ENCODE results near the gene SEMA4B. TPM values are rescaled to one million over a fixed set of nuclear protein-coding genes. Genes with fewer than 3 reads are reported as not detected.
A peak's percentile ranks its signal among the peaks of the same experiment; 100 is the strongest.
"Not testable (repeated sequence)": the region's sequence is repeated elsewhere in the genome, so short reads cannot be mapped to it uniquely, and the experiment has no call there.

SEMA4B gene
- total RNA-seq, 1 donor from 2014 or later: 20.7 TPM

DNA sequence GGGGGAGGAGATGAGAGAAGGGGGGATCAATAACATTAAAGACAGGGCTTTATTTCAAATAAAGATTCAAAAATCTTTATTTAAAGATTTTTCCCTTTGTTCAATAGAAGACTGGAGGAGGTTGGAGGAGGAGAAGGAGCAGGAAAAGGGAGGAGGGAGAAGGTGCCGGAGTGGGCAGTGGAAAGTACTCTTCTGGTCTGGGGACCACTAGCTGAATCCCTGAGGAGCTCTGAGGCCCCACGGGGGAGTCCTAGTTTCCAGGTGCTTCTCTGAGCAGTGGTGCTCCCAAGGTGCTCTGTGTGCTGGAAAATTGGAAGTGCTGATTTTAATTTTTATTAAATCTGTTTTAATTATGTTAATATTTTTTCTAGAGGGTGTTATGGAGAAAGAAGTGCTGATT, 19.4 kb upstream of the SEMA4B start:
- DNase-seq (ENCODE audit: low spot score): no peak

DNA sequence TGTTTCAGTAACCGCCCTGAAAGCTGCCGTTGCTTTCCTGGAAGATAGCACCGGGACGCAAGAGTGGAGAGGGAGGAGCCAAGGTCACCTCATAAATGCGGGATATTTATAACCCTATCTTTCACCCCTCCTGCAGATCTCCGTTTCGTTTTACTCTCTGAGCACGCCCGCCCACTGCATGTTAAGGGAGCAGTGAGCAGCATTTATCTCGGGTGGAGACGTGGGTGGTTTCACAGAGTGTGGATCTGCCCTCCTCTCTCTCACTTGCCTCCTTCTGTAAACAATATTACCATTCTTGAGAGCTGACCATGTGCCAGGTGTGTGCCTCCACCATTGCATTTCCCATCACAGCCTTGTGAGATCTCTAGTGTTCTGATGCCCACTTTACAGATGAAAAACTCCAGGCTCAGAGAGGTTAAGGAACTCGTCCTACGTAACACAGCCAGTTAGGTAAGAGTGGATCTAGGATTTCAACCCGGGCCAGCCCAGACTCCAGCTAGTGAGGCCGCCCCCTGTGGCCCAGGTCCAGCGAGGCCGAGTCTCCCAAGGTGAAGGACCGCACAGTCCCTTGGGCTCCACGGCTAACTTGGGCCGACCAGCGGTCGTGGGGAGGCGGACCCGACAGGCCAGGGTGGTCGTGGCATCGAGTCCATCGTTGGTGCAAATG, 16.9 kb upstream of the SEMA4B start:
- peak; percentile 83 for DNase-seq (ENCODE audit: low spot score)

DNA sequence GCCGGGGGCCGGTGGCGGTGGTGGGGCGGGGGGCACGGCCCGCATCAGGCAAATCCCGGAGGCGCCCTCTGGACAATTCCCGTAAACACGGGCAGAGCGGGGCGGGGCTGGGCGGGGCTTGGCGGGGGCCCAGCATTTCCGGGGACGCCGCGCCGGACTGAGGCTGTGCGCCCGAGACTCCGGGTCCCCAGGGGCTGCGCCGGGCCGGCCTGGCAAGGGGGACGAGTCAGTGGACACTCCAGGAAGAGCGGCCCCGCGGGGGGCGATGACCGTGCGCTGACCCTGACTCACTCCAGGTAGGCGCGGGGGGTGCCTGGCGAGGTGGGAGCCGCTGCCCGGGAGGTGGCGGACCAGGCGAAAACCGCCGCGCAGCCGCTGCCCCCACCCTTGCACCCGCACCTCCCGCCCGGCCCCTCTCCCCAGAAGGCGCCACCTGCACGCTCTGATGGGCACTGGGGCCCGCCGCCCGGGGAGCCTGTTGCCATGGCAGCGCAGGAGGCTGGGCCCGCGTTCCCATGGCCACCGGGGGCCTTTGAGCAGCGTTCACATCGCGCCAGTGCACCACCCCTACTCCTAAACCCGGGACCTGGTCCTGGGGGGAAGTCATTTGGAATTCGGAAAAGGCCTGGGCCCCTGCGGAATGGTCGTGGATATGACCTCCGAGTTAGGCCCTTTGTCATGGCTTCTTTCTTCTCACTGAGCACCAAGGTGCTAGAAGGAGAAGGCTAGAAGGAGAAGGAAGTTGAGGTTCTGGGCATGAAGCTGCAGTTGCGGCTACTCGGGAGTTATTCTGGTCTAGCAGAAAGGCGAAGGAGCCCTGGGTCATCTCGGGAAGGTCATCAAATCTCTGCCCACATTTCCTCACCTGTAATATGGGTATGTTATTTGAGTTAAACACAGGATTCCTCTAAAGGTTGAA, 16.1 kb upstream of the SEMA4B start:
- peak; percentile 48 for DNase-seq (ENCODE audit: low spot score)

DNA sequence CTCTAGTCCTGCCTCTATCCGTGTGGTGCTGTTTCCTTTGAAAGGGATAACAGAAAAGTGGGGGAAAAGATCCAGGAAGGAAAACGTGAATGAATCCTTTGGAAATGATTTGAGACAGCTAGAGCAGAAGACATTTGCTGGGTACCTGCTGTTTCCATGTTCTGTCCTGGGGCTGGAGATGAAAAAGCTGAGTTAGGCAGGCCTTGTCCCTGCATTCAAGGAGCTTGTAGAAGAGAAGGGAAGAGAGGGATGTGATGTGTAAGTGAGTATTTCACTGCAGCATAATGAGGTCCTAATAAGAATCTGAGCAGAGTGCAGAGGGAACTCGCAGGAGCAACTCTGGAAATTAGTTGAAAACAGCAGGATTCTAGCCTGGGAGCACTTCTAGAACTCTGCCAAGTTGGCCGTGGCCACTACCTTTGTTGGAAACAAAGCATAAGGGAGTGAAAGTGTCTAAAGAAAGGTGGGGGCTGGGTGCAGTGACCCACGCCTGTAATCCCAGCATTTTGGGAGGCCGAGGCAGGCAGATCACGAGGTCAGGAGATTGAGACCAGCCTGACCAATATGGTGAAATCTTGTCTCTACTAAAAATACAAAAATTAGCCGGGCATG, 13.8 kb upstream of the SEMA4B start:
- no peak for DNase-seq (ENCODE audit: low spot score)

DNA sequence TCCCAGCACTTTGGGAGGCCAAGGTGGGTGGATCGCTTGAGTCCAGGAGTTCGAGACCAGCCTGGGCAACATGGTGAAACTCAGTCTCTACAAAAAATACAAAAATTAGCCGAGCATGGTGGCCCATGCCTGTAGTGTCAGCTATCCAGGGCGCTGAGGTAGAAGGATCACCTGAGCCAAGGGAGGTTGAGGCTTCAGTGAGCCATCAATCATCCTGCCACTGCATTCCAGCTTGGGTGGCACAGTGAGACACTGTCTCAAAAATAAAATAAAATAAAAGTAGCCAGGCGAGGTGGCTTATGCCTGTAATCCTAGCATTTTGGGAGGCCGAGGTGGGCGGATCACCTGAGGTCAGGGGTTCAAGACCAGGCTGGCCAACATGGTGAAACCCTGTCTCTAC, 13.1 kb upstream of the SEMA4B start:
- not testable (repeated sequence) for DNase-seq (ENCODE audit: low spot score)

DNA sequence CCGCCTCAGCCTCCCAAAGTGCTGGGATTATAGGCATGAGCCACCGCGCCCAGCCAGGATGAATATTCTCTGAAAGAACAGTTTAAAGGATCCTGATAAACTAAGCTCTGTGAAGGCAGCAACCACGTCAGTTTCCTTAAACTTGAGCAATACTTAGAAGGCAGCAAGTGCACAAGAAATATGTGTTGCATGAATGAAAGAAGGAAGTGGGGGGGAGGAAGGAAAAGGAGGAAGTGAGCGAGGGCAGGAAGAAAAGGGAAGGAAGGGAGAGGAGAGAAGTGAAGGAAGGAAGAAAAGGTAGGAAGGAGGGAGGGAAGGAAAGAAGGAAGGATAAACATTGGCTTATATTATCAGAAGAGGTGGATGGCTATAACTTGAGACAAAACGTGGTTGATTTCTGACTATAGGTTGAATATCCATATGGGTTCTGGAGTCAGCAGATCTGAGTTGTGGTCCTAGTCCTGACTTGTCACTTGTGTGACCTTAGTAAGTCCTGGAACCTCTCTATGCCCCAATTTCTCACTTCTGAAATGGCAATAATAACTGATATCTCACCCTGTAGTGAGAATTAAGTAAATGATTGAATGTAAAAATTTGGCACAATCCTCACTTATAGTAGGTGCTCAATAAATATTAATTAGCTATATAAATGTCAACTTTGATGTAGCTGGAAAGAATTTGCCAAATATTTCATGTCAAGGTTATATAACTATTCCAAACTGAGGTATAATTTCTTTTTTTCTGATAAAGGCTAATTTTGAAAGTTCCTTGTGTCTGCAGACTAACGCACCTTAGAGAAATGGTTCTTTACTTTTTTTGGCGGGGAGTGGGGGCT, 12.0 kb upstream of the SEMA4B start:
- DNase-seq (ENCODE audit: low spot score): peak; percentile 77

DNA sequence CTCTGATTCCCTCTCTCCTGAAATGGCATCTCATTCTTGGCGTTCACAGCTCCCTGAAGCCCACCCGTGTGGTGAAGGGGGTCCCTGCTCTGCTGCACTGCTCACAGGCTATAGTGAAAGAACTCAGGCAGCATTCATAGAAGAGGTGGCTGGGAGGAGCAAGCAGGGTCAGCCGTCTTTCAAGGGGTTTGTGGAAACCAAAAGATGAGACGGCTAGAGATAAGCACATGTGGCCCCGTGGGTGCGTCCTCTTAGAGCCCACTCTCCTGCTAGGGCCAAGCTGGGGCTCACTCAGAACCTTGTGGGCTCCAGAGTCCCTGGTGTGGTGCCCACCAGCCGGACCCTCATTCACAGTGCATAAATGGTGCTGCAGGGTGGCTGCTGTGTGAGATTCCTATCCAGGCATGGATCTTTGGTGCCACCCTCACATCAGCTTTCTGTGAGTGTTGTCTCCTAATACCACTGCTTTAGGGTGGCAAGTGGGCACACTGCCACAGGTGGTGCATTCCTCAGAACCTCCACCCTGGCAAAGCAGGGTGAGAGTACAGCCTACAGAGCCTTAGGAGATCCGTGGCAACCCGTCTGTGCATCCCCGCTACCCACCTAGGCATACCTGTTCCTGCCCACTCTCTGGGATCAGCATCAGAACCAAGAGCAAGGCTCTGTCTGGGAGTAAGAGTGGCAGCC, 11.2 kb upstream of the SEMA4B start:
- no peak for DNase-seq (ENCODE audit: low spot score)

DNA sequence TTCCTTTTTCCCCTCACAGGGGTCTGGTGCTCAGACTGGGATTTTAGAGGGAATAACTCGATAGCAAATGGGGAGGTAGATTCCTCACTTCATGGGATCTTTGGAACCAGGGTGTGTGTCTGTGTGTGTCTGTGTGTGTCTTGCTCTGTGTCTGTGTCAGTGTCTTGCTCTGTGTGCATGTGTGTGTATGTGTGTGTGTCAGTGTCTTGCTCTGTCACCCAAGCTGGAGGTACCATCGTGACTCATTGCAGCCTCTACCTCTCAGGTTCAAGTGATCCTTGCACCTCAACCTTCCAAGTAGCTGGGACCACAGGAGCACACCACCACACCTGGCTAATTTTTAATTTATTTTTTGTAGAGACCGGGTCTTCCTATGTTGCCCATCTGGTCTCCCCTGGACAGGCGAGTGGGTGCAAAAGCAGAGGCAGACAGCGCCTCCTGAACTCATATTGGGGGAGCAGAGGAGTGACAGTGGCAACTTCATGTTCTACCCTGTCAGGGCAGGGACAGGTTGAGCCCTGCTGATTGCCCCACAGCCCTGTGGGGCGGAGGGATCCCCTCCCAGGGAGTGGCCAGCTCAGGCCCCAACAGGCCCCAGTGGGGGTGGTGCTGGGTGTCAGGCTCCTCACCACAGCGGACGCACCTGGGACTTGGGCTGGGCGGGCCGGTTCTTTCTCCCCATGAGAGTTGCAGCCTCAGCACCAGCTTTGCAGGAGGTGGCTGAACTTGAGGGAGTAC, 10.4 kb upstream of the SEMA4B start:
- DNase-seq (ENCODE audit: low spot score): no peak

DNA sequence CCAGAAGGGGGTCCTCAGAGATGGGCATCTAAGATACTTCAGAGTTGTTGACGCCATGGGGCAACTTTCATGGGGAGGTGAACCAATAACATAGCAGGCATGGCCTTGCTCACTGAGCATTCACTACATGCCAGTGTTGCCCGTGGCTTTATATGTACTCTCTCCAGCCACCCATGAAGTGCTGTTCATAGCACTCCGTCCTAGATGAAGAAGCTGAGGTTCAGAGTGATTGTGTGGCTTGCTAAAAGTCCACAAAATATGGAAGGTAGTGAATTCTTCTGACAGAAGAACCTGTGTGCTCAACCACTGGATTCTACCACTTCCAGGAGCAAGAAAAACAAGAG, 9.8 kb upstream of the SEMA4B start:
- no peak for DNase-seq (ENCODE audit: low spot score)

DNA sequence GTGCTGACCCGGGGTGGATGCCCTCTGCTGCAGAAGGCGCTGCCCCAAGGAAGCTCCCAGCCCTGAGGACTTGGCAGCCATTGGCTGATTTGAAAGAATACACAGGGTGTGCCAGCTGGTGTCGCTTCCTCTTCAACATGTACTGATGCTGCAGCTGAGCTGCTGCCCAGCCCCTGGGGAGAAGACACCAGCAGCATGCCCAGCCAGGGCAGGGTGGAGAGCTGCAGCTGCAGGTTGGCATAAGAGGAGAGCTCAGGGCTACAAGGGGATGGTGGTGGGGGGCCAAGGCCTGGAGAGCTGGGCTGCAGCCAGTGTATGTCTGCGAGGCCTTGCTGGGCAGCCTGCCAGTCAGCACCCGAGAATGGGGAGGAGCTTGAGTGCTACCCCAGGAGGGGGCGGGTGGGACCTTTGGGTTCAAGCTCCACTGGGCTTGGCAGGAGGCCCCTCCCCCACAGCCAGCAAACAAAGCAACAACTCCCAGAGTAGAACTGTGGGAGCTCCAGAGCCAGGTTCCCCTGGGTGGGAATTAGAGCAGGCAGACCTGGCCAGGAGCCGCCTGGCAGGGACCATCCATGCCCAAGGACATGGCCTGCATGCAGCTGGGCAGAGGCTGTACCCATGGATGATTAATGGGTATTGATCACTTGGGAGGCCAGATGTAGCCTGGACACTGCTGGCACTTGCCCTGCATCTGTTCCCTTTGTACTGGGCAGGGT, 9.2 kb upstream of the SEMA4B start:
- DNase-seq (ENCODE audit: low spot score): peak; percentile 61

DNA sequence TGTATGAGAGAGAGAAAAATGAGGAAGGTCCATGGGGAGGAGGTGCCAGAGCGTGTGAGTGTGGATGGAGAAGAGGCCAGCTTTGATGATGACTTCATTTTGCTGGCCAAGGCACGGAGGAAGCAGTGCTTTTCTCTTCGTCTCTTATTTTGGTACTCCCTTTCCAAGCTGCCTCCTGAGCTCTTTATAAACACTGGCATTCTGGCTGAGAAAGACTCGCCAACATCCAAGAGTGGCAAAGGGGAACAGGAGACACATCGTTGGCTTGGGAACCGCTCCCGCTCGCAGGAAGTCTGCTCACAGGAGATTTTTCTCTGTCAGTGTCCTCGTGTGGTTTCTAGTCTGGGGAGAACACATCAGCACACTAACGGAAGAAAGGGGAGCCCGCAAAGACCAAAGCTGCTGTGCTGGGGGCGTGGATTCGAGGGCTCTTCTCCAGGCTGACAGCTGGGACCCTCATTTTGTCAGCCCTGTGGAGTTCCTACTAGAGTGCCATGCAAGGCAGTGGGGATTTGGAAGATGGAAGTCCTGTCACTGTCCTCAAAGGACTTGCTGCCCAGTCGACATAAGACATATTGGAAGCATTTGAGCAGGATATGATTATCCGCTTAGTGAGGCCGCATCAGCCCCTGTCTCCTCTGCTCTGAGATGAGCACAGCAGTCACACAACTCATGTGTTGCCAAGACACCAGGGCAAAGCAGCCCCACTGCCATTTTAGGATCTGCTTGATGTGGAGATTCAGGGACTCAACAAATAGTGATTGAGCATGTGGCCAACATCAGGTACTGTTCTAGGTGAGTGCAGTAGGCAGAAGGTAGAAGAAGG, 8.0 kb upstream of the SEMA4B start:
- no peak for DNase-seq (ENCODE audit: low spot score)

DNA sequence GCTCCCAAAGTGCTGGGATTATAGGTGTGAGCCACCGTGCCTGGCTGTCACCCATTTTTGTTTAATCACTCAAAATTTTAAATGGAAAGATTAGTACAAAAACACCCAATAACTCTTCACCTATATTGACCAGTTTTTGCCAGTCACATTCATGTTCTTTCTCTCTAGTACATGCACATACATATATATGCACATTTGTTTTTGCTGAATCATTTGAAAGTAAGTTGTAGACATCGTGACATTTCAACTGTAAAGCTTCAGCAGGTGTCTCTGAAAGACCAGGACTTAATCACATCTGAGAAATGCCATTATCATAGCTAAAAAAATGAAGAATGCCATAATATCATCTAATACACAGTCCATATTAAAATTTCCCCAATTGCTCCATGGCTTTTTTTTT, 6.5 kb upstream of the SEMA4B start:
- DNase-seq (ENCODE audit: low spot score): no peak

DNA sequence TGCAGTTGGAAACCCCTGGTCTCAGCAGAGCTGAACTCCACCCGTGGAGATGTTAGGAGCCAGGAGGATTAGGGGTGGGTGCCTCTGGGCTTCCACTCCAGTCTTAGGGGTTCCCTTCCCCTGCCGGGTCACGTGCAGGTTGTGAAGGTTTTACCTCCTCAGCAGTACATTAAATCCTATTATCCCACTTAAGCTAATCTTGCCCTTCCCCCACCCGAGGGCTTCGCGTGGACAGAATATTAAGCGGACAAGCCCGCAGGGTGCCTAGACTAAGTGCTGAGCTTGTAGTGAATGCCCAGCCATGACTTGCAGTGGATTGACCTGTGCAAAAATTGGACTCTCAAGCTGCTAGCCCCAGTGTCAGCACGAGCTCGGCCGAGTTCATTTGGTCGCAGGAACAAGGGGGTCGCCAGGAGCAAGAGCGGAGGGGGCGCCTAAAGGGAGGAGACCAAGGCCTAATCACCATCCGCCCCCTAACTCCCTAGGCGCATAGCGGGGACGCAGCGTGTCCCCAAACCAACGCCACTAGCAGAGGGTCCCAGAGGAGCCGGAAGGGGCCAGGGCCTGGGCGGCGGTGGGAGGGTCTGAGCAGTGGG, 498 bp upstream of the SEMA4B start:
- peak; percentile 71 for DNase-seq (ENCODE audit: low spot score)

DNA sequence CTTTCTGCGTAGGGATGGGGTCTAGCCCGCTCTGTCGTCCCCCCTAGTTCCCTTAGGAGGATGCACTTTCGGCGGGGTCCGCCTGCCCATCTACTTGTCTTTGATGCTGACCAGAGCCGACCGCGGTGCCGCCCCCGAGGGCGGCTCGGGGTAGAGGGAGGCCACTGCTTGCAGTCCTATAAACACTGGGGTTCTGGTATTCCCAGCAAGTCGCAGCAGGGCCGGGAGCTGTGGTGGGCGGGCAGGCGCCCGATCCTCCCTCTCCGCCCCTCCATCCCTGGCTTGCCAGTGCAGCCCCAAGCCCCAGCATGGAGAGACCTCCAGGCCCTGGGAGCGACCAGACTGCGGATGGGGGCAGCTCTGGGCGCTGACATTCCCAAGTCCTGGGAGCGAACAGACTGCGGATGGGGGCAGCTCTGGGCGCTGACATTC, 830 bp downstream of the SEMA4B start:
- DNase-seq (ENCODE audit: low spot score): peak; percentile 49

DNA sequence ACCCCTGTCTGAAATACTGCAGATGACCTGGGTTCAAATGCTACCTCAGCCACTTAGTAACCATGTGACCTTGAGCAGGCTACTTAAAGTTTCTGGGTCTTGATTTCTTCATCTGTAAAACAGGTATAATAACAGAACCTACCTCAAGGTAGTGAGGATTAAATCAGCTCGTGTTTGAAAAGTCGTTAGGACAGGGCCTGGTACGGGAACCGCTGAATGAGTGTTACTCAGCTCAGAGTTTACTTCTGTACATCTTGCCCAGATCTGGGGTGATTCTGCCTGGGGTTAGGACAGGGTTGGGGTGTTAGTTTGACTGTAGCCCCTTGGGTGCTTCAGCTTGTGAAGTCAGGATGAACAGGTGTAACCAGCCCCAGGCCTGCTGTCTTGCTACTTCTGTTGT, 1.8 kb downstream of the SEMA4B start:
- DNase-seq (ENCODE audit: low spot score): no peak

DNA sequence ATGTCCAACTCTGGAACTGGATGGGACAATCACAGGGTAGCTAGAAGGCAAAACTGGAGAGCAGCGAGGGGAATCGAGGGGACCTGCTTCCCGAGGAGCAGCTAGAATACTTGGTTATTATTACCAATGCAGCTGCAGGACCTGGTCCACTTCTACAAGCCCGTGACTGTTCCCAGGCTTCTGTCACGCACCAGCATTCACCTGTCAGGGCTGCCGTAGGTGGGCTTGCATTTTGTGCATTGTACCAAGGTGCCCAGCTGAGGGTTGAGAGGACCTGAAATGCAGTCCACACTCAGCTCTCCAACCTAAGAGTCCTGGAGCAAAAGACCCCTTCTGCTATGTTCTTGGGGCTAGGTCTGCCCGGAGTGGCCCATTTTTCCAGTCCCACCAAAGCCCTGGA, 2.3 kb downstream of the SEMA4B start:
- no peak for DNase-seq (ENCODE audit: low spot score)

DNA sequence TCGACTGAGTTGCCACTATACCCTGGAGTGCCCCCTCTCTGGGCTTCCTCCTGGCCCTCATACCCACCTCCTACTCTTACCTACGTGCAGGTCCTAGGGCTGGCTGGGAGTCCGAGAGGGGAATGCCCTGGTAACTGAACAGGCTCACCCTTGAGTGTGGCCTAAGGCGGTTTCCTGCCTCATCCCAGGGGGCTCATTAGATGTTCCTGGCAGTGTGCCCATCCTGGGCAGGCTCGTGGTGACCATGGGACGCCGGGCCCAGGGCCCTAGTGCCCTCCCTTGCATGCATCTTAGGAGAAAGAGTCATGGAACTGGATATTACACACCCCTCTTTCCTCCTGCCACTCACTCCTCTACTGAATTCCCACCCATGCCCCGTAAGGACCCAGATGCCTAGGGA, 2.8 kb downstream of the SEMA4B start:
- peak; percentile 37 for DNase-seq (ENCODE audit: low spot score)

DNA sequence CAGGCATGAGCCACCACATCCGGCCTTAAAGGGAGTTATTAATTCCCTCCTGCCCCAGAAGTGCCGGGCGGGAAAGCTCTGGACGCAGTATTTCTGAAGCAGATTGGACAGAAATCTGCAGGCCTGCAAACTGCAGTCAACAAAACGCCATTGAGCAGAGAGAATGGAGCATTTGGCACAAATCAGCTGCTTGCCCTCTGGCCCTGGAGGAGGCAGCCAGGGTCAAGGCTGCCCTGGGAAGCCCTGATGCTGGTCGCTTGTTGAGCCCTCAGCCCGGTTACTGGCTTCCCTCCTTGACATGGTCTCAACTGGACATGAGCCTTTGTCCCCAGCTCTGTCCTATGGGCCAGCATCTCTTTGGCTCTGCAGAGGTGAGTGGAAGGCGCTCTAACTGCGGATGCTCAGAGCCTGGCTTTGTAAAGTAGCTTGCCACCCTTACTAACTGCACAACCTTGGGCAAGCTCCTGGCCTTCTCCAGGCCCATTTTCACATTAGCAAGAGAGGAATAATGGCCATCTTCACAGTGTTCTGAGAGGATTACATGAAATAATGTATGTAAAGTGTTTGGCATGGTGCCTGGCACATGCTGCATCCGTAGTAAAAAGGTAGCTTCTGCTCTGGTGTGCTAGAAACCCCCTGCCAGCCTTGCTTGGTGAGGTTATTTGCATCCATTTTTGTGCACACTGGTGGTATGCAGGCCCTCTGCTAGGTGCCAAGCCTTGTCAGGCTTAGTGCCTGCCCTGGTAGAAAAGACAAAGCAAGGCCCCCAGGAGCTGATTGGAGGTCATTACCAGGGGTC, 4.1 kb downstream of the SEMA4B start:
- no peak for DNase-seq (ENCODE audit: low spot score)
